GM18517 (cell line): ENCODE results near the gene ZNF787.

Experiments
- ATAC-seq: cut with Tn5 transposase; IDR thresholded peaks from one replicate; pipeline ENCODE4 v1.9.1; 2021; ENCODE audit warnings: mild to moderate bottlenecking, moderate library complexity; ENCODE audit not compliant: unreplicated experiment

ZNF787 gene

DNA sequence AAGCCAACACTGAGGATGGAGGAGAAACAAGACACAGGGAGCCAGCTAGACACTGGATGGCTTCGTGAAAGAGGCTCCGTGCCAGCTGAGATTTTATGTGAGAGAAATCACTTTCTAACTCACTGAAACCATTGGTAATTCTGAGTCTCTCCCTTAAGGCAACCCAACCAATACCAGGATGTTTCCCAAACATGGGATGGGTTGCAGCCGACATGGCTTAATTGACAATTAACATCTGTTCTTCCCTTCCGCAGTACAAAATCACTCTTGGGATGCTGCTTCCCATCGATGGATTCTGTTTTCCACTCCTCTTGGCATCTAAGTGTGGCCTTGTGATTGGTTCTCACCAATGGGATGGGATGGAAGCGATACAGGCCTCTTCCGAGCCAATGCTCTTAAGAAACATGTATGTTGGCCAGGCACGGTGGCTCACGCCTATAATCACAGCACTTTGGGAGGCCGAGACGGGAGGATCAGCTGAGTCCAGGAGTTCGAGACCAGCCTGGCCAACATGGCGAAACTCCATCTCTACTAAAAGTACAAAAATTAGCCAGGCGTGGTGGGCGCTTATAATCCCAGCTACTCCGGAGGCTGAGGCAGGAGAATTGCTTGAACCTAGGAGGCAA, 2.3 kb upstream of the ZNF787 start:
- ATAC-seq: no peak

DNA sequence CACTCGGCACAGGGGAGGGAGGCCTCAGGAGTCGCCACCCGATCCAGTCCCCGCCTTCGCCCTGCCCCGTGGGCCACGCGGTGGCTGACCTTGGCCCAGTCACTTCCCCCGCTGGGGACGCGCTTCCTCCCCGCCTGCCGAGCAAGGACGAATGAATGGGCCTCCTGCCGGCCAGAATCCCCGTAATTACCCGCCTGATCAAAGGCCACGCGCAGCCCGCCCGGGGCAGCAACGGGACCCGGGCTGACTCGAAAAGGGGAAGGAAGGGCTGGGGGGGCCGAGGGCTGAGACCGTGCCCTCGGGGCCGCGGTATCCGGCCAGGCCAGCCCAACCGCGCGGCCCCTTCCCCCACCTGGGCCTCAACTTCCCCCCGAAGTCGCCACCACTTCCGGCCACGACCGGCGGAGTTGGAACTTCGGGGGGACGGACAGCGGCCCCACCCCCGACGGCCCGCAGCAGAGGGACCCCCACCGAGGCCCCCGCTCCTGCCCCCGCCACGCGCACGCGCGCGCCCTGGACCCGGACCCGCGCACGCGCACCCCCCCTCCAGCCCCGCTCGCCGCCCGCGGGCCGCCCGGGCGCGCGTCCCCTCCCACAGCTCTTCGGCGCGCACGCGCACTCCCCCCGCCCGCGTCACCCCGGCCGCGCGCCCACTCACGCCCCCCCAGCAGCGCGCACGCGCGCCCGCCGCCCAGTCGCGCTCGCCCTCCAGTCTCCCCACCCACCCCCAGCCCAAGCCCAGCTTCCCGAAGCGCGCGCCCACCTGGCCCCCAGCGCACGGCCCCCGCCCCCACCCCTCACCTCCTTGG, 520 bp downstream of the ZNF787 start:
- ATAC-seq: no peak

DNA sequence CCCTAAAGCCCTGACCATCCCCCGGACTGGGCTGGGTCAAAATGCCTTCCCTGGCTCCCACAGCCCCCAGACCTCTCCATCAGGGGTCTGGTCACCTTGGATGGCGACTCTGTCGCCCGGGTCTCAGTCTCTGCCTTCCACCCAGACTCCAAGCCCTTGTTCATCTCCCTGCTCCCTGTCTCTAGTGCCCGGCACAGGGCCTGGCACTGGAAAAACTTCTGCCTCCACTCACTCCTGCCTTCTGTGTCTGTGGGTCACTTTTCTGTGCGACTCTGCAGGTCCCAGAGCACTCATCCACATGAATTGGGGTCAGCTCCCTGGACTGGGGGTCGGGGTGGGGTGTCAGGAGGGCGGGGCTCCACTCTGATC, 1.1 kb downstream of the ZNF787 start:
- ATAC-seq: no peak

DNA sequence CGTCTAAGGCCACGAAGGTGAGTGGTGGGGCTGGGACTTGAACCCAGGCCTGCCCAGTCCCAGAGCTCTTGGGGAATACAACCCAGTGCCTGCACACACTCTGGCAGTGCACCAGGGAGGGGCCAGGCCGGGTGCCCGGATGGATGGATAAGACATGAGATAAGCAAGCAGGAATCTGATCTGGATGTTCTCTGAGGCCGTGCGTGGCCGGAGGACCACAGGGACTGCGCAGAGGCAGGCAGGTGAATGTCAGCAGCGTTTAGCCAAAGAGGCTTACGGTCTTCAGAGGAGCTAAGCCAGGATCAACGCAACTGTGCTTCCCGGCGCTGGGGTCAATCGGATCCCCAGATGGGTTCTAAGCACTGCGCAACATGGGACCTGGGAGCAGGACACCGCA, 1.5 kb downstream of the ZNF787 start:
- no peak for ATAC-seq

DNA sequence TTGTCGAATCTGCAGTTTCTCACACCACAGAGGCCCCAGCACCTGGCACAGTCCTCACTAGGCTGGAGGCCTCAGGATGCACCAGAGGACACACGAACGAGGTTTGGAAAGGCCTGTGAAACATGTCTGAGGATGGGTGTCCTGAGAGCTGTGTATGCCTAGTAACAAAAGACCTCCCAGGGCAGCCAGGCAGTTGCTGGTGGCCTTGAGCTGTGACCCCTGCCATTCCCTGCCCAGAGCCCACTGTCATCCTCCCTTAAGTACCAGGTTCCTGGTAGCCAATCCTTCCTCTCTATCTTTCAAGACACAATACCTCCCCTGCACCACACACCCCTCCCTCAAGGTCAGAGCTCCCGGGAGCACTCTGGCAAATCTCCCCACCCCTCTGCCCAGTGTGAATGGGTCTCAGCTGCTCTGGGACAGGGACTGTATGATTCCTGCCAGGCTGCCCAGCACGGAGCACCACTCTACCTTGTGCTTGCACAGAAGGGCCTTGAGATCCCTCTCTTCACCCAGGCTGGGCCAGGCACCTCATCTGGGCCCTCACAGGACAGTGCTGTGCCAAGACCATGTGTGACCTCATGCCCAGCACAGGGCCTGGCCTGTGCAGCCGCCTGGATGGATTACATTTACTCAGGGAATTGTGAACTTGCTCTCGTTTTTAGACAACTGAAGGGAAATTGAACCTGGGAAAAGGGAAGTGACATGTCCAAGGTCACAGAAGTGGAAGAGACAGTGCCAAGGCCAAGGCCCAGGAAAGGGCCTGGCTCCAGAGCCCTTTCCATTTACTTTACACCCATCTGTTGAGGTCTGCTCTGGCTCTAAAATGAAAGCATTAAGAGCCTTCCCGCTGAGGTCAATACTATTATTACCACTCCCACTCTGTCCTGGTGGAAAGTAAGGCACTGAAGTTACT, 2.2 kb downstream of the ZNF787 start:
- no peak for ATAC-seq

DNA sequence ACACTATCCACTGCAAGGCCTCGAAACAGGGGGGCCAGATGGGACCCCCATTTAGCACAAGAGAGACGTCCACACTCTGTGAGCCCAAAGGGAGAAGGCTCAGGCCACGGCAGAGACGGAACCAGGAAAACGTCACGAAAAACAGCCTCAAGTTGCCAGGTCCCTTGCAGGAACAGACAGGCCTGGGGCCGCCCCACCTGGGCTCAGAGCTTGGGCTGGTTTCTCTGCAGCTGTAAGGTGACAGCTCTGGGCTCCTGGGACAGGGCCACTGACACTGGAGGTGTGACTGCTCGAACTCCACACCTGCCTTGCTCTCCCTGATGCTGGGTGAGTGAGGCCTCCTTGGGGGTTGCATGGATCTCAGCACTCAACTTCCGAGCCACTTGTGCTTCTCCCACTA, 3.2 kb downstream of the ZNF787 start:
- no peak for ATAC-seq

DNA sequence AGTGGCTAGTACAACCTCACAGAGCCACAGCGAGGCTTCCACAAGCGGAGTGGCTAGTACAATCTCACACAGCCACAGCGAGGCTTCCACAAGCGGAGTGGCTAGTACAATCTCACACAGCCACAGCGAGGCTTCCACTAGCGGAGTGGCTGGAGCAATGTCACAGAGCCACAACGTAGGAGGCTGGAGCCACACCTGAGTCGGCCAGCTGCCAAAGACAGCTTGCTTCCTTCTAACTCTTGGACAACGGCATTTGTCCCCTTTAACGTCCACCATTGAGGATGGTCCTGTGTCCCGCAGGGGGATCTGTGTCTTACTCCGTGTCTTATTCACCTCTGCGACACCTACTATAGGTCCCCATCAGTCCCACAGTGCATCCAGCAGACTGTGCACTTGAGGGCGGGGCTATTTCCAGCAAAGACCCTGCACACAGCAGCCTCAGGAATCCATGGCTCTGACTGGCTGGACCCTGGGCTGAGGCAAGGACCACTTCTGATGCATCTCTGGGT, 3.7 kb downstream of the ZNF787 start:
- ATAC-seq: no peak

DNA sequence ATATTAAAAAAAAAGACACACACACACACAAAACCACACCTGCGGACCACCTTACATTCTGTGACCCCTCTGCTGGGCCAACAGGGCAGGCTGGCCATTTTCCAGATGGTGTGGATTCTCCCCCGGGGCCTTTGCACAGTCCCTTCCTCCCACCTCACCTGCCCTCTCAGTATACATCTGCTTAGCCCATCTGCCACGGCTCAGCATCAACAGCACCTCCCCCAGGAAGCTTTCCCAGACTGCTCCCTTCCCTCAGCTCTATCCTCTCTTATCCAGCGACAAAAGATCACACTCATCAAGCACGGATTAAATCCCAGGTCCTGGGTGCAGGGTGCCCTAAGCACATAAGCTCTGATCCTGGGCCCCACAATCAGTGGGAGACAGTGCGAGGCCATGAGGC, 4.5 kb downstream of the ZNF787 start:
- no peak for ATAC-seq

DNA sequence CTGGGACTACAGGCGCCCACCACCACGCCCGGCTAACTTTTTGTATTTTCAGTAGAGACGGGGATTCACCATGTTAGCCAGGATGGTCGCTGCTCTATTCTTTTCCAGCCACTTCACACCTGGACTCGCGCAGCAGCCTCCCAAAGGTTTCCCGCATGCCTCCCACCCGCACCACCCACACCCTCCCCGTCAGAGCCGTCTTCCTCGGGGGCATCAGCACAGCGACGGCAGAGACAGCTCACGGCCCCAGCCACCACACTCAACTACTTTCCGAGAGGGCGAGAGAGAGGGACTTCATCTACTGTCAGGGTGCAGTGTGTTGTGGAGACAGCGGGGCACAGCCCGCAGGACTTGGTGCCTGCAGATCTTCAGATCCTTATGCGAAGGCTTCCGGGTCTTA, 5.6 kb downstream of the ZNF787 start:
- ATAC-seq: no peak

DNA sequence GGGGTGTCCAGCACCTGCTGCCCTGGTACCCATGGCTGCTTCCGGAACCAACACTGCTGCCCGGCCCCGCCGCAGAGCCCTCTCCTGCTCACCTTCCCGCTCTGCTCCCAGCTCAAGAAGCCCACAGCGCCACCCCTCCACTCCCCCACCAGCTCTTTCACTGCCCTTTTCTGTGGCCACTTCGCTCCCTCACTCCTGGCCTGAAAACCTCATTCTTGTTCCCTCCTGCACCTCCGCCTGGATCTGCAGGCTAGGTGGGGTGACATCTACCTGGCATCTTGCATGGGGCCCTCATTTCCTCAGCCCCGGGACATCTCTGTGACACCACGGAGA, 6.4 kb downstream of the ZNF787 start:
- ATAC-seq: no peak

DNA sequence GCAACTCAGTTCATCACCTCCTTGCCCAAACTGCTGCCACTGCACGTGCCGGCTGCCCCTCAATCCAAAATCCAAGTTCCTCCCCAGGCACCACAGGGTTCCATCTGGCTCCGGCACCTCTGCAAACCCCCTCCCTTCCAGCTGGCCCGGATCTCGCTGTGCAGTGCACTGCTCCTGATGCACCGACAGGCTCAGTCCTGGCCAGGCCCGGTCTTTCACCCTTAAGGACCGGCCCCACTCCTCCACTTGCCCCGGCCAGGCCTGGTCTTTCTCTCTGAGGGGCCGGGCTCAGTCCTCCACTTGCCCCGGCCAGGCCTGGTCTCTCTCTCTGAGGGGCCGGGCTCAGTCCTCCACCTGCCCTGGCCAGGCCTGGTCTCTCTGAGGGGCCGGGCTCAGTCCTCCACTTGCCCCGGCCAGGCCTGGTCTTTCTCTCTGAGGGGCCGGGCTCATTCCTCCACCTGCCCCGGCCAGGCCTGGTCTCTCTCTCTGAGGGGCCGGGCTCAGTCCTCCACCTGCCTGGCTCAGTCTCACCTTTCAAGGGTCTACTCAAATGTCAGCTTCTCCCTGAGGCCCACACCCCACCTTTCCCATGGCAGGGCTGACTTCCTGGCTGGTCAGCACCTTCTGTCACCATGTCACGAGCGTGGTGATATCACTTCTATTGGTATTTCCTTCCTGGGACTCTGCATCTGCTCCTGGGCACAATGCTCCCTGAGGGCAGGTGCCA, 6.9 kb downstream of the ZNF787 start:
- no peak for ATAC-seq

DNA sequence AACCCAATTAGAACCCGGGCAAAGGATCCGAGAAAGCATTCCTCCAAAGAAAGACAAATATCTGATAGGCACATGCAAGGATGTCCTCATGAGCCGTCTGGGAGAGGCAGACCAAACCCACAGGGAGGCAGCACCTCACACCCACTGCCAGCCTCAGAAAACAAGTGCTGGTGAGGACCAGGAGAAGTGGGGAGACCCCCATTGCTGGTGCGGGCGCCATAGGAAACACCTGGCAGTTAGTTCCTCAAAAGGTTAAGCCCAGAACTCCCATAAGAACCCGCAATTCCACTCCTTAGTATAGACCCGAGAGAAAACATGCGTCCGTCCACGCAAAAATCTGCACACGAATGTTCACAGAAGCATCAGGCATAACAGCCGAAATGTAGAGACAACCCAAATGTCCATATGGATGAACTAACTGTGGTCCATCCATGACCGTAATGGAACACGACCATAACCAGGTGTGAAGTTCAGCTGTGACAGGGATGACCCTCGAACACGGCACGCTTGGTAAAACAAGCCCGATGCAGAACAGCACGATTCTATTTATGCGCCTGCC, 7.9 kb downstream of the ZNF787 start:
- no peak for ATAC-seq

DNA sequence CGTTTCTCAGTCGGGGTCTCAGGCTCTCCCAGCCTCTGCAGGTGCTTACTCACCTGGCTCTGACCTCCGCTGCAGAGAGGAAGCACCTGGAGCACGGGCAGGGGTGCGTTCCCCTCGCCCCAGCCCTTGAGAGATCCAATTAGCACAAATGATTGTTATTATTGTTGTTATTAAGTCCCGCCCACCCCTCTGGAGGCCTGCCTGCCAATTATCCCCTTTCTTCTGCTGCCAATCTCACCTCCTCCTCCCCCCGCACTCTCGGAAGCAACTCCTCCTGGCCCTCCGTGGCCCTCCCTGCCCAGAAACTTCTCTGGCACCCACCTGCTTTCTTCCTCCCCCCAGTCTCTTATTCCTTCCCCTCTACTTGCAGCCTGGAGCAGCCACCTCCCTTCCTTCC, 8.8 kb downstream of the ZNF787 start:
- ATAC-seq: no peak

DNA sequence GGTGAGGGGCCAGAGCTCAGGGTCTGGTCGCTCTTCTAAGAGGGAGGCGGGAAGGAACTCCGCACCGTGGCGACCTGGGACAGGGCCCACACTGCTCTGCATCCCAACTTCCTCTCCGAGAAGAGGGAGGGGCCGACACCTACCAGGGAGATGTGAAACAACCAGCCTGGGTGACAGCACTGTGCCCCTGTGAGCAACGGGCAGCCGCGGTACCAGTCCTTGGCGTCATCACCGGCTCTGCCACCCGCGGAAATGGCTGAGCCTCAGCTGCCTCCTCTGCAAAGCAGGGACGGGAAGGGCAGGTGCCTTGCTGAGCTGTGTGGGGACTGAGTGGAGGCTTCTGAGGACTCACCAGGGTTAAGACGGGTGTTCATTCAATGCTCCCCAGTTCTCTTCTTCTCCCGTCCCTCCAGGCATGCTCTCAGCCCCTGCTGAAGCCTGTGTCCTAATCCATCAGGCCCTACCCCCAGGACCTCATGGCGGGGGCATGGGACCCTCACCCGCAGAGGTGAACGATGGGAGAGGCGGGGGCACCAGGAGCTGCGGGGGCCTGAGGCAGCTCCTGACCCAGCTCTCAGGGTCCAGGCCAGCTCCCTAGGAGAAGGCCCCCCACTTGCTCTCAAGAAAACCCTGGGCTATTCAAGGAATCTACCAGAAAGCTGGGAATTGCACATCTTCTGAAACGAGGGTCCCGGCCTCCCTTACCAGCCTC, 9.3 kb downstream of the ZNF787 start:
- ATAC-seq: peak; percentile 71

DNA sequence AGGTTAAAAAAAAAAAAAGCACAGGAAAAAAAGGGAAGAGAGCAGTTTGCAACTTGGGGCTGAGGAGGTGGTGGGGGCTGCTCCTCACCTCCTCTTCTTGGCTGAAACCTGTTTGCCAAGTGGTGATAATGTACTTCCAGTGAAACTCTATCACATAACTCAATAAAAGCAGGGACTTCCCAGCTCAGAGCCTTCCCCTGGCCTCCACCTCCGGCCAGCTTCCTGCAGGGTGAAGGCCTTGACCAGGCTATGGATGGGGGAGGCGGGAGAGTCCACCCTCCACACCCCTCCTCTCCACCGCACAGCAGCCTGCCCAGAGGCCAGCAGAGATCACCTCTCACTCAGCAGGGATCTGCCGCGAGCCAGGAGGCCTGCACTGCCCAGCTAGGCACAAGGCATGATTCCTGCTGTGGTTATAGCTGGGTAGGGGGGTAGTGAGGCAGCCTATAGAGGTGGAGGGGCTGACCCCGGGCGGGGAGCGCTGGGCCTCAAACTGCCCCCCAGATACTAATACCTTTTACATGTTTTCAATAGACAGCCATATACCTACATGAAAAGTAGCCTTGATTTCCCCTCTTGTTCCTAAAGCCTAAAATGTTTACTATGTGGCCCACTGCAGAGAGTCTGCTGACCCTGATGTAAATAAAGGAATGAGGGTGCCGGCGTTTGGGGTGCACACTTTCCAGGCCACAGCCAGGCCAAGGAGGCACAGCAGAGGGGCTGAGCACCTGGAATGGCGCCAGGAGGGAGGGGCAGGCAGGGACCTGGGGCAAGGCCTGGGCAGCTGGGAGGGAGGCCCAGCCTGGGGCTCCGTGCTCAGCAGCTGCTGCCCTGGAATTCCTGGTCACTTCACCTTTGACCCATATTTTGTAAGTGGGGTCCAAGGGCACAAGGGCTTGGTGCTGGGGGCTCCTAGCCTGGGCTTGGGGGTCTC, 10.3 kb downstream of the ZNF787 start:
- ATAC-seq: no peak

DNA sequence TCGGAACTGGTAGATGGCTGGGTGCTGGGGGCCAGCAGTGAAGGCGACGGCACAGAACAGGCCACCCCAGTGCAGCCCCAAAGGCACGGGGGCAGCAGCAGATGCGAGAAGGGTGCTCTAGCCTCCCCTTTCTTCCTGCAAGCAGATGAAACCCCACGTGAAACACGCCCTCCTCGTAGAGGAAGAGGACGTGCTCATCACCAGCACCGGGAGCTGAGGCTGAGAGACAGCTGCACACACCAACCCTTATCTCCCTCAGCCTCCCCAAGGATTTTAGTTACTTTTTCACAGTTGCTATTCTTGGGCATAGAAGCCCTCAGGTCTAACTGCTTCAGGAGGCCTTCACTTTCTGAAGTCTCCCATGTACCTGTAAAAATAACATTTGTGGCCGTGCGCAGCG, 11.9 kb downstream of the ZNF787 start:
- no peak for ATAC-seq

DNA sequence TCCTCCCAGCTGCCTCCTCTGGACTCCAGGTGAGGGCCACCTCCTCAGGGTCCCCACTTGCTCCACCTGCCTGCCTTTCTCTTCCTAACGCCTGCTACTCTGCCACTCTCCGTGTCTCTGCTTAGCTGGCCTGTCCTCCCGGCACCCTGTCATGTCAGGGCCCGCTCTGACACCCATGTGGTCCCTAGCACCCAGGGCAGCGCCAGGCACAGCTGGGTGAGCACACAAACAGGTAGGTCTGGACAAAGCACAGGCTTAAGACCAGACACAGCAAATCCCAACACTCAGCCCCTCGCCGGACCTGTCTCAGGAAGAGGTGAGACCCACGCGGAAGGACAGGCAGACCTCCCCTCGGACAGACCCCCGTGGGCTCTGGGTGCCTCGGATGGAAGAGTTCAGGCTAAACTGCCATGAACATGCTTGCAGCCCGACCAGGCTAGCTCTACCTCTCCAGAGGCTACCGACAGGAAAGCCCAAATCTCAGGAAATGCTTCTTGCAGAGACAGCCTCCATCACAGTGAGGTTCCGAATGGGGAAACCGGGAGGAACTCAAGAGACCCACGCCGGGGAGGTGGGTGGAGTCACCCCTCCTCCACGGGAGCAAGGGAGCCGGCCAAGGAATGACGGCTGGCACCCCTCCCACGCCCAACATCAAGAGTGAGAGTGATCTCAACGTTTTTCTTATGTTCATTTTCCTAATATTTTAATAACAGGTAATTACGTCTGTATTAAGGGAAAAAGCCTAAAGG, 12.5 kb downstream of the ZNF787 start:
- no peak for ATAC-seq

DNA sequence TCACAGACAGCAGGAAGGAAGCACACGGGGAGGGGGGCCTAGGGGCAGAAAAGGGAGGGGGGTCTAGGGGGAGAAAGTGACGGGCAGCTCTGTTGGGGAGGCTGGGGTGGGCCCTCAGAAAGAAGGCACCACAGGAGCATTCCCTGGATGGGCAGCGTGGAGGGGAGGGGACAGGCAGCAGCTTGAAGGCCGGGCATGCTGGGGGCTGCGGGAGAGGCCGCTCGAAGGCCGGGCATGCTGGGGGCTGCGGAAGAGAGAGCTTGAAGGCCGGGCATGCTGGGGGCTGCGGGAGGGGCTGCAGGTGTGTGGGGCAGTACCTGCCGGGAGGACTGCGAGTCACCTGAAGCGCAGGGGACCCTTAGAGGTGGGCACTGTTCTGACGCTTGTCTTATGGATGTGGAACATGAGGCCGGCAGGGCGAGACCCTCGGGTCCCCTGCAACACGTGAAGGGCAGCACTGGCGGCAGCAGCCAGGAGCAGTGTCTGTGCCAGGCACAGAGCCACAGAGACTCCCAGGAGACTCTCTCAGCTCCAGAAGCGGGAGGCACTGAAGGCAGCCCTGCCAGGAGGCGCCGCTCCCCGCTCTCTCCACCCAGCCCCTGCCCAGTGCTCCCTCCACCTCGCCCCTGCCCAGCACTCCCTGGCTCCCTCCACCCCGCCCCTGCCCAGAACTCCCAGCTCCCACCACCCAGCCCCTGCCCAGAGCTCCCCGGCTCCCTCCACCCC, 13.3 kb downstream of the ZNF787 start:
- ATAC-seq: no peak
